ENCODE results near the gene PDE4B.

Gene PDE4B

DNA sequence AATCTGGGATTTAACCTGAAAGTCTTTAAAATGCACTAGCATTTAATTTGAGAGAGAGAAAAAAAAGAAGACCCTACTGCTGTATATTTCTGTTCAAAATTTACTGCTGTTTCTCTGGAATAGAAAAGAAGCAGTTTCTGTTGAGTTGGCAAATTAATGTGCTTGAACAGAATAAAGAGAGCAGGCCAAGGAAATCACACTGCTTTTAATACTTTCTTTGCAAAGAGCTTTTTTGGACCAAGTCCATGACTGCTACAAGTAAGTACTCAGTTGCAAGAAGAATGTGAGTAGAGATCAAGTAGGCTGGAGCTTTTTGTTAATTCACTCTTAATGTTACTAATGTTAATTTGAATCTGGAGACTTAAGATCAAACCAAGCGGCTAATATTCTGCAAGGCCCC, 405.1 kb downstream of the PDE4B start:
- TF ChIP-seq, protein P1, sequence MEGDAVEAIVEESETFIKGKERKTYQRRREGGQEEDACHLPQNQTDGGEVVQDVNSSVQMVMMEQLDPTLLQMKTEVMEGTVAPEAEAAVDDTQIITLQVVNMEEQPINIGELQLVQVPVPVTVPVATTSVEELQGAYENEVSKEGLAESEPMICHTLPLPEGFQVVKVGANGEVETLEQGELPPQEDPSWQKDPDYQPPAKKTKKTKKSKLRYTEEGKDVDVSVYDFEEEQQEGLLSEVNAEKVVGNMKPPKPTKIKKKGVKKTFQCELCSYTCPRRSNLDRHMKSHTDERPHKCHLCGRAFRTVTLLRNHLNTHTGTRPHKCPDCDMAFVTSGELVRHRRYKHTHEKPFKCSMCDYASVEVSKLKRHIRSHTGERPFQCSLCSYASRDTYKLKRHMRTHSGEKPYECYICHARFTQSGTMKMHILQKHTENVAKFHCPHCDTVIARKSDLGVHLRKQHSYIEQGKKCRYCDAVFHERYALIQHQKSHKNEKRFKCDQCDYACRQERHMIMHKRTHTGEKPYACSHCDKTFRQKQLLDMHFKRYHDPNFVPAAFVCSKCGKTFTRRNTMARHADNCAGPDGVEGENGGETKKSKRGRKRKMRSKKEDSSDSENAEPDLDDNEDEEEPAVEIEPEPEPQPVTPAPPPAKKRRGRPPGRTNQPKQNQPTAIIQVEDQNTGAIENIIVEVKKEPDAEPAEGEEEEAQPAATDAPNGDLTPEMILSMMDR (IDR thresholded peaks at IDR 0.05; ENCODE audit: low read depth, low read length) = no peak
- Histone ChIP-seq H3K4me1 (no peaks in the 10 kb centered on the region), H3K36me3 (no peaks in the 10 kb centered on the region), H3K4me3 (ENCODE audit: low read depth, low read length) (no peak overlapping the region), H3K9me3 (no peaks in the 10 kb centered on the region), H3K27me3 (no peaks in the 10 kb centered on the region)
- DNase-seq = no peak

DNA sequence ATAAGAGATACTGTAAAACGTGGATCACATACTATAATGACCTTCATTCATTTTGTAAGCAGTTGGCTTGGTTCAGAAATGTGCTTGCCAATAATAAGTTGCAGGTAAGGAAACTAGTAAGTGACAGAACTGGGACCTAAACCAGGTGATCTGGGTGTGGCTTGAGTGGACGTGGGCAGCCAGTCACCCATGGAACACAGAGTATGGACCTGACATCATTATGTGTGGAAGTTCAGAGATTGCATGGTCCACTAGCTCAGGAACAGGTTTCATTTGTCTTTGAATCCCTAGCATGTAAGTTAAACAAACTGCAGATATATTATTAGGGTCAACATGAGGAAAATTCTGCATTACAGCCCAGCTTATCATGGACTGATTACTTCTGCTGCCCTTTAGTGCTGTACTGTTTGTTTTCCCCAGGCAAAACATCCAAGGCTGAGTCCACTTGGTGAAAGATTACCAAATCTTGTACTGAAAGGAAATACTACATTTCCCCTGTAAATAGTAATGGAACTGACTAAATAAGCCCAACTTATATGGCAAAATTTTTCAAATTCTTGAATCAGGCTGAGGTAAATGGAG, 414.0 kb downstream of the PDE4B start:
- TF ChIP-seq, protein P1 (IDR thresholded peaks at IDR 0.05; ENCODE audit: low read depth, low read length) = no peak
- no peak for DNase-seq
- H3K36me3 ChIP-seq = no peaks in the 10 kb centered on the region

DNA sequence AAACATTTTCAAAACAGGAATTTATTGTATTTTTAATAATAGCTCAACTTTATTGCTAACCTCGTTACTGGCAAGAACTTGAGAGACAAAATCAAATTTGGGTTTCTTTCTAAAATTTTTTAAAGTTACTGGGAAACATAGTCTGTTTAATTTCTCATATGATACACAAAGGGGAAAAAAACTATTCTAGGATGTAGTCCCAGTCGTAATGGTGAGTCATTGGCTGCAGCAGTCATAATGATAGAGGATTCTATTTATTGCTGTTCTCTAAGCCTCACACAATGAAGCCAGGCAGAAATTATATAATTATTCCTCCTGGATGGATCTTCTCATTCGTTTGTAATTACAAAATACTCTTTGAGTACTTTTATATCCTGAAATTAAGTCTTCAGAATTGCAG, 414.8 kb downstream of the PDE4B start:
- DNase-seq = no peak
- no peaks in the 10 kb centered on the region for H3K4me1 ChIP-seq
- no peaks in the 10 kb centered on the region for H3K9me3 ChIP-seq
- H3K27me3 ChIP-seq = no peaks in the 10 kb centered on the region
- TF ChIP-seq, protein P1 (IDR thresholded peaks at IDR 0.05; ENCODE audit: low read depth, low read length) = no peak
- no peaks in the 10 kb centered on the region for H3K36me3 ChIP-seq
- H3K4me3 ChIP-seq (ENCODE audit: low read depth, low read length) = no peak overlapping the region

More for the DNA sequence above, 414.0 kb downstream of the PDE4B start:
- H3K9me3 ChIP-seq = no peaks in the 10 kb centered on the region
- H3K27me3 ChIP-seq = no peaks in the 10 kb centered on the region
- H3K4me3 ChIP-seq (ENCODE audit: low read depth, low read length) = no peak overlapping the region
- no peaks in the 10 kb centered on the region for H3K4me1 ChIP-seq

DNA sequence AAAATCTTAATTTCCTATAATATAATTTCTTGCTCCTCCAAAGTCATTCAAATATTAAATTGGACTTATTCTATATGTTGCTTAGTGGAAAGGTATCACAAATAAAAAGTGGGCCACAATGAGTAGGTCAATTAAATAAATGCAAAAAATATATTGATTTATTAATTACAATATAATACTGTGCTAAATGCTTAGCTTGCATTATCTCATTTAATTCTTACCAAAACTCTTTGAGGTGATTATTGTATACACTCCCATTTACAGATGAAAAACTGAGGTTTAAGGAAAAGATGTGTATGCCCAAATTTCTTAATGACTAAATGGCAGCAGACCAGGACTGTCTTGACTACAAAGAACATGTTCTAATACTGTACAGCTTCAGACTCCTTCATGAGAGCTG, 415.9 kb downstream of the PDE4B start:
- H3K9me3 ChIP-seq = no peaks in the 10 kb centered on the region
- TF ChIP-seq, protein P1 (IDR thresholded peaks at IDR 0.05; ENCODE audit: low read depth, low read length) = no peak
- DNase-seq = no peak
- no peak overlapping the region for H3K4me3 ChIP-seq (ENCODE audit: low read depth, low read length)
- no peaks in the 10 kb centered on the region for H3K36me3 ChIP-seq
- no peaks in the 10 kb centered on the region for H3K27me3 ChIP-seq
- no peaks in the 10 kb centered on the region for H3K4me1 ChIP-seq

DNA sequence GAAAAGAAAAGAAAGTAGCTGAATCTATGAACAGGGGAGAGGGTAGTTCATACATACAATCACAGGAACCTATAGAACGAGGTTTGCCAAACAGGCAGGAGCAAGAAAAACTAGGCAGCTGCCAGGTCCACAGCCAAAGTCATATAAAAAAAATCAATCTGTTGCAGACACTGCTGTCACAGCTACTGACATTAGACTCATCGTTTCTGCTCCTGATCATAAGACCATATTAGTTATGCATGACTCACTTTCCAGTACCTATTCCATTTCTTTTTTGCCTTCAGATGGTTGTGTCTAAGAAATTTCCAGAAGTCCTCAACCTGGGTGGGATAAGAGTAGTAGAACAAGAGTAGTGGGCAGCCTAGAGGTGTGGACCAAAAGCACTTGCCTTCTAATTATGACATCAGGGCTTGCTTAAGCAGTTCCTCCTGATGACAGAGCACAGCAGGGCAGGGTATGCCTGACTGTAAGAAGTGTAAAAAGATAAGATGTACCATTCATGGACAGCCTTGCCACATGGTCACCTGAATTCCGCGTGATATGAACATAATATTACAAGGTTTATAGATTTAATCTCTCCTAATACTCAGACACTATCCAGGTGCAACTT, 418.0 kb downstream of the PDE4B start:
- no peaks in the 10 kb centered on the region for H3K27me3 ChIP-seq
- H3K9me3 ChIP-seq = no peaks in the 10 kb centered on the region
- TF ChIP-seq, protein P1 (IDR thresholded peaks at IDR 0.05; ENCODE audit: low read depth, low read length) = no peak
- no peak for DNase-seq
- H3K36me3 ChIP-seq = no peaks in the 10 kb centered on the region
- H3K4me3 ChIP-seq (ENCODE audit: low read depth, low read length) = no peak overlapping the region
- no peaks in the 10 kb centered on the region for H3K4me1 ChIP-seq

DNA sequence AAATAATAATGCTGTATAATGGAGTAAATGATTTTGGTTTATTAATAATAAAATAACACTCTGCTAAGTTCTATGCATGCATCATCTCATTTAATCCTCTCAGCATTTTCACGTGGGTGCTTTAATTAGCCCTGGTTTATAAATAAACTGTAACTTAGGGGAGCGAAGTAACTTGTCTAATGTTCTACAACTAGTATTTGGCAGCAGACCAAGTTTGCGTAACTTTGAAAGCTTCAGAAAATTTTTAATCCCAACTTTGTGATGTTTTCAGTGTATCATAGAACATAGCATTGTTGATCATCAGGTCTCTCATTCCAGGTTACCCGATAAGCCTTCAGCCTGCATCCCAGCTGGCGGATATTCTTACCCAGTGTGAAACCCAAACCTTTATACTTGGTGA, 418.8 kb downstream of the PDE4B start:
- H3K27me3 ChIP-seq = no peaks in the 10 kb centered on the region
- TF ChIP-seq, protein P1 (IDR thresholded peaks at IDR 0.05; ENCODE audit: low read depth, low read length) = no peak
- DNase-seq = no peak
- no peaks in the 10 kb centered on the region for H3K4me1 ChIP-seq
- no peaks in the 10 kb centered on the region for H3K36me3 ChIP-seq
- H3K9me3 ChIP-seq = no peaks in the 10 kb centered on the region
- no peak overlapping the region for H3K4me3 ChIP-seq (ENCODE audit: low read depth, low read length)

Measured in BE2C (cell line).